Left kidney (tissue), 8 donors: ENCODE results near the gene PBRM1. TPM values are rescaled to one million over a fixed set of nuclear protein-coding genes. Genes with fewer than 3 reads are reported as not detected.
"Not testable (repeated sequence)": the region's sequence is repeated elsewhere in the genome, so short reads cannot be mapped to it uniquely, and the experiment has no call there.

Experiments
- DNase-seq: peaks from one replicate; pipeline ENCODE4 v3.0.0-alpha.2; 2013
- long read RNA-seq, 8 donors: transcript quantifications; one replicate each; lab custom pipeline, GENCODE V29; 2026
- polyA plus RNA-seq: library from polyadenylated mRNA; unstranded; fragments of 120-200 nt; gene quantifications from one replicate; pipeline ENCODE4 v1.2.1, GENCODE V29; 2013; ENCODE audit not compliant: insufficient read length

The PBRM1 gene
- polyA plus RNA-seq: 70.0 TPM
- long read RNA-seq, donor 1, partial matches to known transcripts: 82 of 109 reads
- long read RNA-seq, donor 1, other reads (novel, unspliced or antisense): 25 of 109 reads
- long read RNA-seq, donor 2, partial matches to known transcripts: 0 of 2 reads
- long read RNA-seq, donor 2, other reads (novel, unspliced or antisense): 0 of 2 reads
- long read RNA-seq, donor 3, partial matches to known transcripts: 5 of 7 reads
- long read RNA-seq, donor 3, other reads (novel, unspliced or antisense): 0 of 7 reads
- long read RNA-seq, donor 4, partial matches to known transcripts: 41 of 41 reads
- long read RNA-seq, donor 4, other reads (novel, unspliced or antisense): 0 of 41 reads
- long read RNA-seq, donor 5, partial matches to known transcripts: 0 of 2 reads
- long read RNA-seq, donor 5, other reads (novel, unspliced or antisense): 0 of 2 reads
- long read RNA-seq, donor 6, partial matches to known transcripts: 90 of 141 reads
- long read RNA-seq, donor 6, other reads (novel, unspliced or antisense): 51 of 141 reads
- long read RNA-seq, donor 7, partial matches to known transcripts: 194 of 209 reads
- long read RNA-seq, donor 7, other reads (novel, unspliced or antisense): 13 of 209 reads
- long read RNA-seq, donor 8, partial matches to known transcripts: 36 of 37 reads
- long read RNA-seq, donor 8, other reads (novel, unspliced or antisense): 0 of 37 reads

DNA sequence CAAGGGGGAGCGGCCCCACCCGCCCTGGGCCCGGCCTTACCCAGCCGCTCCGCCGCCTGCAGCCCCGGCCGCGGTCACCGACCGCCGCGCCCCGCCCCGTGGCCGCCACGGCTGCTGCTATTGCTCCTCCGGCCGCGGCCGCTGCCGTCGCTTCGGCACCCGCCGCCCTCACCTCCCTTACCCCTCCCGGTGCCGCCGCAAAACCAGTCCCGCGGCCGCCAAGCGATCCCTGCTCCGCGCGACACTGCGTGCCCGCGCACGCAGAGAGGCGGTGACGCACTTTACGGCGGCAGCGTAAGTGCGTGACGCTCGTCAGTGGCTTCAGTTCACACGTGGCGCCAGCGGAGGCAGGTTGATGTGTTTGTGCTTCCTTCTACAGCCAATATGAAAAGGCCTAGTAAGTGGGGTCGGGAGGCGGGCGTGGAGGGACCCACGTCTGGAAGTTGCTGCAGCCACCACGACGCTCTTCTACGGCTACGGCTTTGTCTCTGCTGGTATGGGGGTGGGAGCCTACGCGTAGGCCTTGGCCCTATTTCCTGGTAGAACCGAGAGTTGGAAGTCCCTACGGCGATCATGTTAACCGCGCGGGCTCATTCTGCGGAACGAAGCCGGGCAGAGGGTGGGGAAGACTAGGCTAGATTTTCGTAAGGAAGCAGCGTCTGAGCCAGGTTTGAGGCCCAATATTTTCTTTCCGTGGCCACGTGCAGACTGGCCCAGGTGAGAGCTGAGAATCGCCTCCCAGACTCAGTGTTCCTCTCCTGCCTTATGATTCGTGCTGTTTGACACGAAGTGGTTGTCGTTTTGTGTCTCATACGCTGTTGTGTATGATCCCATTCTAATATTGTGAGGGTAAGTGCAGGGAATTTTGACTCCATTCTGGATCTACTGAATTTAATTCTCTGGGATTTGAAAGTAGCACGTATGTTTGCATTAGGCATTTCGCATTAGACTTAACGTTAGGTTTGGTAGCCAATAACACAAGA lies at the start of gene PBRM1, which contains the start of gene GNL3:
Gene PBRM1 (minus strand): TSS at position 205 of the 983 bp plus-strand sequence.
Gene GNL3 (plus strand): TSS at position 324 of the 983 bp plus-strand sequence. CDS start 61 bp downstream, at position 385.
- DNase-seq: peak; percentile 94

DNA sequence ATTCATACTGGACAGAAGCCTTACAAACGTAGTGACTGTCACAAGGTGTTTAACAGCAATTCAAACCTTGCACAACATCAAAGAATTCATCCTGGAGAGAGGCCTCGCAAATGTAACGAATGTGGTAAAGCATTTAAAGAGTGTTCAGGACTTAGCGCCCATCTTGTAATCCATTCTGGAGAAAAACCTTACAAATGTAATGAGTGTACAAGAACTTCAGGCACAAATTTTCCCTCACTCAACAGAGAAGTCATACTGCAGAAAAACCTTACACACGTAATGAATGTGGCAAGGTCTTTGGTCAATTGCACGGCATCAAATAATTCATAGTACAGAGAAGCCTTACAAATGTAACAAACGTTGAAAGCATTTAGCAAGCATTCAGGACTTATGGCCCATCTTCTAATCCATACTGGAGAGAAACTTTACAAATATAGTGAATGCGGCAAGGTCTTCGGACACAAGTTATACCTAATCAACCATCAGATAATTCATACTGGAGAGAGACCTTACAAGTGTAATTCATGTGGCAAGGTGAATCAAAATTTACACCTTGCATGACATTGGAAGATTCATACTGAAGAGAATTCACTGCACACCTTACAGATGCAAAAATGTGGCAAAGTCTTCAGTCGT lies 47.7 kb upstream of the PBRM1 start:
- DNase-seq: no peak

DNA sequence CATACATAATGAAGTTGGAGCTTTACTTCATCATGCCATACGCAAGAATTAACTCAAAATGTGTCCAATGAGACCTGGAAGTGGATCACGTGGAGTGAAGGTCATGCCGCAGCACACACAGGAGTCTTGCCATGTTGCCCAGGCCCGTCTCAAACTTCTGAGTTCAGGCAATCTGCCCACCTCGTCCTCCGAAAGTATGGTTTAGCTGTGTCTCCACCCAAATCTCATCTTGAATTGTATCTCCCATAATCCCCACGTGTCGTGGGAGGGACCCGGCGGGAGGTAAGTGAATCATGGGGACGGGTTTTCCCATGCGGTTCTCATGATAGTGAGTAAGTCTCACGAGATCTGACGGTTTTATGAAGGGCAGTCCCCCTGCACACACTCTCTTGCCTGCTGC lies 45.9 kb upstream of the PBRM1 start:
- DNase-seq: no peak

DNA sequence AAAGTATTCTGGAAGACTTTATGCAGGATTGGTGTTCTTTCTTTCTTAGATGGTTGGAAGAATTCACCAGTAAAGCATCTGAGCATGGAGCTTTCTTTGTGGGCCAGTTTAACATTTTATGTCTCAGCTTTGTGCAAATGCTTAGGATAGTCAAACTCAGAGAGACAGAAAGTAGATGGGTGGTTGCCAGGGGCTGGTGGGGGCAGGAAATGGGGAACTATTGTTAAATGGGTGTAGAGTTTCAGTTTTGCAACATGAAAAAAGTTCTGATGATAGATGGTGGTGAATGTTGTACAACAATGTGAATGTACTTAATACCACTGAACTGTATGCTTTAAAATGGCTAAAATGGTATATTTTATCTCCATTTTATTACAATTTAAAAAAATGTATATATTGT lies 45.0 kb upstream of the PBRM1 start:
- DNase-seq: no peak

DNA sequence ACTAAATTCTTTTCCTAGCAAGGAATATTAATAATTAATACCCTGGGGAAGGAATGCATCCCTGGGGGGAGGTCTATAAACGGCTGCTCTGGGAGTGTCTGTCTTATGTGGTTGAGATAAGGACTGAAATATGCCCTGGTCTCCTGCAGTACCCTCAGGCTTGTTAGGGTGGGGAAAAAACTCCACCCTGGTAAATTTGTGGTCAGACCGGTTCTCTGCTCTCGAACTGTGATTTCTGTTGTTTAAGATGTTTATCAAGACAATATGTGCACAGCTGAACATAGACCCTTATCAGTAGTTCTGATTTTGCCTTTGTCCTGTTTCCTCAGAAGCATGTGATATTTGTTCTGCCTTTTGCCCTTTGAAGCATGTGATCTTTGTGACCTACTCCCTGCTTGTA lies 43.0 kb upstream of the PBRM1 start:
- DNase-seq: not testable (repeated sequence)

DNA sequence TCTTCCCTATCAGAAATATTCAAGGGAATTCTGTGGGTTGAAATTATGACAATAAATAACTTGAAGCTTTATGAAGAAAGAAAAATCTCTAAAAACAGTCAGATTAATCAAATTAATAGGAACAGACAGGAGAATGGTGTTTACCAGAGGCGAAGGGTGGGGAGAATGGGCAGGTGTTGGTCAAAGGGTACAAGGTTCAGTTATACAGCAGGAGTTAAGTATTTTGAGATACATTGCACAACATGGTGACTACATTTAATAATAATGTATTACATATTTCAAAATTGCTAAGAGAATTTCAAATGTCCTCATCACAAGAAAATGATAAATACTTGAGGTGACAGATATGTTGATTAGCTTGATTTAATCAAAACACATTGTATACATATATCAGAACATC lies 38.8 kb upstream of the PBRM1 start:
- DNase-seq: no peak

DNA sequence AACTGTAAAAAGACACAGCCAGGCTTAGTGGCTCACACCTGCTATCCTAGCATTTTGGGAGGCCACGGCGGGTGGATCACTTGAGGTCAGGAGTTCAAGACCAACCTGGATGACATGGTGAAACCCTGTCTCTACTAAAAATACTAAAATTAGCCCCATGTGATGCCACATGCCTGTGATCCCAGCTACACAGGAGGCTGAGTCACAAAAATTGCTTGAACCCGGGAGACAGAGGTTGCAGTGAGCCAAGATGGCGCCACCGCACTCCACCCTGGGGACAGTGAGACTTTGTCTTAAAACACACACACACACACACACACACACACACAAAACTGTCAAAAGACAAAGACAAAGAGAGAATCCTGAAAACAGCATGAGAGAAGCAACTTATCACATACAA lies 38.2 kb upstream of the PBRM1 start:
- no peak for DNase-seq

DNA sequence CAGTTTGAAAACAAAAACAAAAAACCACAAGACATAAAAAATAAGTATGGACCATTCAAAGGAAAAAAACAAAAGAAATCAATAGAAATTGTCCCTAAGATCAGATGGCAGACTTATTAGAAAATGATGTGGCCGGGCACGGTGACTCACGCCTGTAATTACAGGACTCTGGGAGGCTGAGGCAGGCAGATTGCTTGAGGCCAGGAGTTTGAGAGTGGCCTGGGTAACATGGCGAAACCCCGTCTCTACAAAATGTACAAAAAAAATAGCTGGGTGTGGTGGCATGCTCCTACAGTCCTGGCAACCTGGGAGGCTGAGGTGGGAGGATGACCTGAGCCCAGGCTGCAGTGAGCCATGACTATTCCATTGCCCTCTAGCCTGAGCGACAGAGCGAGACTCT lies 36.8 kb upstream of the PBRM1 start:
- no peak for DNase-seq

DNA sequence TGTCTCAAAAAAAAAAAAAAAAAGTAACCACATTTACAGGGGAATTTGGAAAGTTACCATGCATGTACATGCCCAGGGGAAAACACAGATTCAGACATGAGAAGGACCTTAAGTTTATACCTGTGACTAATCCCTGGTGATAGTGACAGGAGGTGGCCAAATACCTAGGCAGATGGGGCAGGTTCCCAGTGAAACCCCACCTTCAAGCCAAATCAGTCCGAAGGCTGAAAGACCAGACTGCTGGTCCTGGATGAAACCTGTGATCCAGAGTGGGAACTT lies 36.0 kb upstream of the PBRM1 start:
- DNase-seq: no peak

DNA sequence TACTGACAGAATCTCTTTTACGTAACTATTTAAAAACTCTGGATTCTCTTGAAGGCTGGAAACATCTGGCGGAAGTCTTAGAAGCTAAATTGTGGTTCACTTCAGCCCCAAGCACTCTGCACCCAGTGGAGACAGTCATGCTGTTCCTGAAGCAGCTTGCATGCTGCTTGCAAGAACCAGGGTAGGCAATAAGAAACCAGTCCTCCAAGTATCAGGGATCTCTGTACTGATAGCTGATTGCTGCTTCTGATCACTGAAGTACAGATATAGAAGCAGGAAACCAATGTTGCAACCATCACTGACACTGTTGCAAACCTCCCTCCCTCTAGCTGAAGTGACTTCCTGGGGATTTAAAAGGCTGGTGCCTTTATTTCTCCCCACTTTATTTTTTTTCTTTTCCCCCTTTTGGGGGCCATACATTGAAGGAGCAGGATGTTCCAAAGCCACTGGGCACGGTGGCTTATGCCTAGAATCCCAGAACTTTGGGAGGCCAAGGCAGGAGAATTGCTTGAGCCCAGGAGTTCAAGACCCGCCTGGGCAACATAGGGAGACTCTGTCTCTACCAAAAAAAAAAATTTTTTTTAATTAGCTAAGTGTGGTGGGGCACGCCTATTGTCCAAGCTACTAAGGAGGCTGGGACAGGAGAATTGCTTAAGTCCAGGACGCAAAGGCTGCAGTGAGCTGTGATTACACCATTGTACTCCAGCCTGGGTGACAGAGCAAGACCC lies 35.5 kb upstream of the PBRM1 start:
- no peak for DNase-seq

DNA sequence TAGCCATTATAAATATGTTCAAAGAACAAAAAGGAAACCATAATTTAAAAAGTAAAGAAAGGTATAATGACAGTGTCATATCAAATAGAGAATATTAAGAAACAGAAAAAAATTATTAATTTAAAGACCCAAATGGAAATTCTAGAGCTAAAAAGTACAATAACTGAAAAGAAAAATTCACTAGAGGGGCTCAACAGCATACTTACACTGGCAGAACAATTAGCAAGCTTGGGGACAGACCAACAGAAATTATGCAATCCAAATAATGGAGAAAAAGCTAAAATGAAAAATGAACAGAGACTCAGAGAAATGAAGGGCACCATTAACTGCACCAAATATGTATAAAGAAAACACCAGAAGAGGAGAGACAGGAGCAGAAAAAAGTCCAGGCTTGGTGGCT lies 33.9 kb upstream of the PBRM1 start:
- DNase-seq: no peak

DNA sequence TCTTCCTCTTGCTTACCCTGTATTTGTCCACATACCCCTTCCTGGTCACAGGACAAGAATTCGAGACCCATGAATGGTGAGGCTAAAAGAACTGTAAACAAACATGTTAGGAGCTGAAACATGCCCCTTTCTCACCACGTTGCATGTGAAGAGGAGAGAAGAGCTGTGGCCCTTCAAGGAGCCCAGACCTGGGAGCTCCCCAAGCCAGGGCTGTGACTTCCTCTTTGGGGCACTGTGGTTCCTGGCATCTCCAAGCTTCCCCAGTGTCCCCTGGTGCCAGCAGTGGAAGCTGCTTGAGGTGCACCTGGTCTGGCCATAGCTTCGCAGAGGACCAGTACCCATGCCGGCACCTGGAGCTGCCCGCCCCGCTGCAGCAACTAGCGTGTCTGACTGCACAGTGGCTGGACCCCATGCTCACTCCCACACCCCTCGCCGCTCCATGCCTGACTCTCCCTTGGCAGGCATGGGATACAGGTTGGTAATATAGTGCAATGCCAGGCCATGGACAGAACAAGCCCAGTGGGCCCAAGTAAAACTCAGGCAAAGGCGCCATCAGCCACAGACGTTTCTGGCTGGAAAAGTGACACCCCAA lies 30.1 kb upstream of the PBRM1 start:
- no peak for DNase-seq

DNA sequence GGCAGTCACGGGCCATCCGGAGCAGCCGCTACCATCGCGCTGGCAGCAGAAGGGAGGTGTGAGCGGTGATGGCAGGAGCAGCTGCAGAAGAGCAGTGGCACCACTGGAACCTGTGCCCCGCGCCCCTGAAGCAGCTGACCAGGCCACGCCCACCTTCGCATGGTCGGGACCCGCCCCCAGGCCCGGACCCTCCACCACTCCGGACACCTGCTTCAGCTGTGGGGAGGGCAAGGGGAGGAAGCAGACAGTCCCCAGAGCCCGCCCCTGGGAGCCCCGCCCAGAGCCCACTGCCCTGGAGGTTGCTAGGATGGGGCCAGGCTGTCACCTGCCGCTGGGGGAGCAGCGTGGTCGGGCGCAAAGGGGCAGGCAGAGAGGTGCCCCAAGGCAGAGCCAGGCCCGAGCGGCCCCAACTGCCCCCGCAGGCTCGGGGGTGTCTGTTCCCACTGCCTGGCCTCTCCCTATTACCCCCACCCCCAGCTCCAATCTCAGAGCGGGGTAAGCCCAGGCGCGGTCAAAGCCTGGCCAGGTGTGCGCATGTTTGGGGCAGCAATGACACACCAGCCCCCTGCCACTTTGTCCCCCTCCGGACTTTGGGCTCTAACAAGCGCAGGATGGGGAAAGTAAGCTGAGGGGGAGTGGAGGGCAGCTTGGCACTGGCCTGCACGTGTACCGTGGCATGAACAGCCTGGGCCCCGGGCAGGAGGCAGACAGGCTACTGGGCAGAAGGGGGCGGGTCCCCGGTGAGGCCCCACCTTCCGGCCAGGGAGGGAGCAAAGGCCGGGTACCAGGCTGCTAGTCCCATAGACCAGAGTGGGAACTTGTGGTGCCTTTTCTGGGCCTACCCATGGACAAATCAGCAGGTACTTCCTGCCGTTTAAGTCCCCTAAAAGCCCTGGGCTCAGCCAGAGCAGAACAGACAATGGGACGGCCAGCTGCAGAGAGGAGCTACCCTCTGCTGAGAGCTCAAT lies 28.9 kb upstream of the PBRM1 start:
- DNase-seq: peak; percentile 6

DNA sequence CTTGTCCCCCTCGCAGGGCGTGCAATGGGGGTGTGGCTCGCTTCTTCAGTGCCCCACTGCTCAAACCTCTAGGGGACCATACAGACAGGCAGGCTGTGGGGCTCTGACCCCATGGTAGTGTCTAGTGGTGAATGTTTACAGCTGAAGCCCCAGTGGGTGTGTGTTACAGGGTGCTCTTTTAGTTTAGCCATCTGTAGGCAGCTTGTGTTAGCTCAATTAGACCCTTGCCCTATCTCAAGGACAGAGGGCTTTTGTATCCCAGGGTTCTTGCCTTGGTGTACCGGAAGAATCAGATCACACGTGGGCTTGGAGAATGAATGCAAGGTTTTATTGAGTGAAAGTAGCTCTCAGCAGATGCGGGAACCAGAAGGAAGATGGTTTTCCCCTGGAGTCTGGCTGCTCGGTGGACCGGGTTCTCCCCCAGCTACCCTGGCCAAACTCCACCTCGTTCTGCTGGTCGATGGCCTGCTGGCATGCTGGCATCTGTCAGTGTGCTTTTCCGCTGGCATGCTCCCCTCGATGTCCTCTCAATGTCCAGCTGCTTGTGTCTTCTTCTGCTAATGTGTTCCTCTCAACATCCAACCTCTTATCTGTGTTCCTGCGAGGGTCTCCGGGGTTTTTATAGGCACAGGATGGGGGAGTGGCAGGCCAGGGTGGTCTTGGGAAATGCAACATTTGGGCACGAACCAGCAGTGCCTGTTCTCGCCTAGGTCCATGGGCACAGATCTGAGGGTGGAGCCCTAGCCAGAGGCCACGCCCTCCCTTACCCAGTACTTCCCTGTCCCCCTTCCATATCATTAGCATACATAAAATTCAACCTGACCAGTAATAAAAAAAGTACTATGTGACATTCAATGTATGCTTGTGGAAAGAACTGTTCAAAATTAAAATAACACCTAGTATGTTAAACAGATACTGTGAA lies 26.8 kb upstream of the PBRM1 start:
- DNase-seq: no peak

DNA sequence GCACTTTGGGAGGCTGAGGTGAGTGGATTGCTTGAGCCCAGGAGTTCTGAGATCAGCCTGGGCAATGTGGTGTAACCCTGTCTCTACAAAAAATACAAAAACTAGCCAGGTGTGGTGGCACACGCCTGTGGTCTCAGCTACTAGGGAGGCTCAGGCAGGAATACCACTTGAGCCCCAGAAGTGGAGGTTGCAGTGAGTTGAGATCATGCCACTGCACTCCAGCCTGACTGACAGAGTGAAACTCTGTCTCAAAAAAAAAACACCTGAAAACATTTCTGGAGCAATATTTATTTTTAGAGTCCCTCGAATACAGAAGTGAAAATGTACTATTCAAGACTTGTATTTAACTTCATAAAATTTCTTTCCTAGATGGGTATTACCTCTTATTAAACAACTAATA lies 24.8 kb upstream of the PBRM1 start:
- no peak for DNase-seq

DNA sequence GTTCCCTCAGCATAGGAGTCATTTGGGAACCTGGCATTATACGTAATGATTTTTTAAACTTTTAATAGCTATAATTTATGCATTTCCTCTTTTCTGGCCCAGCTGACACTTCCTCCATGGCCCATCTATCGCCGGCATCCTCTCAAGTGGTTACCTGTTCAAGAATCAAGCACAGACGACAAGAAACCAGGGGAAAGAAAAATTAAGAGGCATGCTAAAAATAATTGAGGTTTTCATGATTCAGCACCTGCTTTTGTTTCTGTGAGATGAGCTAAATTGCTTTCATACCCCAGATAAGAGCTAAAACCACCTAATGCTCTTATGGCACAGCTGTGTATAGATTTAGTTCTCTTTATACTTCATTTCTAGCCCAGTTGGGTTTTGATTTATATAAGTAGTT lies 21.9 kb upstream of the PBRM1 start:
- DNase-seq: no peak

DNA sequence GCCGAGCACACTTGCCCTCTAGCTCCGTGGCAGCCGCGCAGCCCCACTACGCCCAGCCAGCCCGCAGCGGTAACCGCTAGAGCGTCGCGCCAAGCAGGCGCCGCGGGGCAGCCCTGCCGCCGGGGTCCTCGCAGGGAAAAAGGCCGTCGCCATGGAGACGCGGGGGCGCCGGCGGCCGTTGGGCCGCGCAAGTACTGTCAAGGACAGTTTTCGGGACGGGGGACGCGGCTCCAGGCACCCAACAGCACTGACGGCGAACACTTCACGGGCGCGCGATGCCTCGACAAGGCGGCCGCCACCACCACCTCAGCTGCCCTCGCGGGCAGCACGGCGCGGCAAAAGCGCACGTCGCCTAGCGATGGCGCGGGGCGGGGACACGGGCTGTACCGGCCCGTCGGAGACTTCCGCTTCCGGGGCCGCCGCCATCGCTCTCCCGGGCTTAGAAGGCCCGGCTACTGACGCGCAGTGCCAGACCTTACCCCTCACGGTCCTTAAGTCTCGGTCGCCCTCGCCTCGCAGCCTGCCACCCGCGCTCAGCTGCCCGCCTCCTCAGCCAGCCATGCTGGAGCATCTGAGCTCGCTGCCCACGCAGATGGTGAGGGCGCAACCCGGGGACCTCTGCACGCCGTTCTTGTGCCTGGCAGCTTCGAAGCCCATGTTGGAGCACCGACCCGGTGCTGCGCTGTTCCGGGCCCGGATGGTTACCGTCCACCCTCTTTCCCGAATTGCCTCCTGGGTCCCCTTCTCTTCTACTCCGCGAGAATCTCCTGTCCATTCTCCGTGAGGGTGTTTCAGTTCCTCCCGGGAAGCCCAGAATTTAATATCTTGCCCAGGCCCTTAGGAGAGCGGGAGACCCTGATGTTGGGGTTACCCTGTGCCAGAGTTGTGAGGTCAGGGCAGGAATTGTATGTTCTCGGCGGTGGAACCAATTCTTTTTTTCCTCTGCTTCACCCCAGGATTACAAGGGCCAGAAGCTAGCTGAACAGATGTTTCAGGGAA lies 20.3 kb upstream of the PBRM1 start, which contains the start of the genes GLT8D1 and SPCS1:
Gene GLT8D1 (minus strand): TSS at position 104 of the 999 bp plus-strand sequence. CDS start 5,331 bp downstream, outside the sequence.
Gene SPCS1 (plus strand): TSS at position 419 of the 999 bp plus-strand sequence. CDS start 141 bp downstream, at position 560.
- peak; percentile 87 for DNase-seq
